22Rv1 (cell line): ENCODE measurements around the gene KDM4C.

ENCODE experiments used
- H3K27ac ChIP-seq: fragments of 450-650 bp; 2 replicates; pipeline ENCODE4 v1.5.1; 2017
- ZFX ChIP-seq: fragments of 450-650 bp; IDR thresholded peaks from 2 replicates; pipeline ENCODE4 v1.6.1; 2017; ENCODE audit warnings: antibody characterized with exemption, borderline replicate concordance
- TF ChIP-seq, protein P1 (sequence below): fragments of 450-650 bp; IDR thresholded peaks from 2 replicates; pipeline ENCODE4 v1.5.1; 2017; ENCODE audit warnings: mild to moderate bottlenecking

KDM4C gene

DNA sequence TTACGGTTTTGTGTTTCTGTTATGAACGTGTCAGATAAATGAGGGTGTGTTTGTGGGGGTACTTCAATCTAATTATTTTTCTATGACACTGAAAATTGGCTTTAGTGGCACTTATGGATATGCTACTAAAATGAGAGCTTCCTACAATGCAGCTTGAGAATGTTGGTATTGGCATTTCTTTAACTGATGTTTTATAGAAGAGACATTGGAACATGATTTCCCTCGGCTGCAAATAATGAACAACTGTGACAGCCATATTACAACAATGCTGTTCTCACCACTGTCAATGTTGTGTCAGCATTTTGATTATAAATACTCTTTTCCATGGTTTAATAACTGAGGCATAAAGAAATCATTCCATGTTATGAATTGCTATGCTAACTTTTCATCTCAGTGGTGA, 279.4 kb downstream of the KDM4C start:
- no peak overlapping the region for H3K27ac ChIP-seq
- TF ChIP-seq, protein P1, sequence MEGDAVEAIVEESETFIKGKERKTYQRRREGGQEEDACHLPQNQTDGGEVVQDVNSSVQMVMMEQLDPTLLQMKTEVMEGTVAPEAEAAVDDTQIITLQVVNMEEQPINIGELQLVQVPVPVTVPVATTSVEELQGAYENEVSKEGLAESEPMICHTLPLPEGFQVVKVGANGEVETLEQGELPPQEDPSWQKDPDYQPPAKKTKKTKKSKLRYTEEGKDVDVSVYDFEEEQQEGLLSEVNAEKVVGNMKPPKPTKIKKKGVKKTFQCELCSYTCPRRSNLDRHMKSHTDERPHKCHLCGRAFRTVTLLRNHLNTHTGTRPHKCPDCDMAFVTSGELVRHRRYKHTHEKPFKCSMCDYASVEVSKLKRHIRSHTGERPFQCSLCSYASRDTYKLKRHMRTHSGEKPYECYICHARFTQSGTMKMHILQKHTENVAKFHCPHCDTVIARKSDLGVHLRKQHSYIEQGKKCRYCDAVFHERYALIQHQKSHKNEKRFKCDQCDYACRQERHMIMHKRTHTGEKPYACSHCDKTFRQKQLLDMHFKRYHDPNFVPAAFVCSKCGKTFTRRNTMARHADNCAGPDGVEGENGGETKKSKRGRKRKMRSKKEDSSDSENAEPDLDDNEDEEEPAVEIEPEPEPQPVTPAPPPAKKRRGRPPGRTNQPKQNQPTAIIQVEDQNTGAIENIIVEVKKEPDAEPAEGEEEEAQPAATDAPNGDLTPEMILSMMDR, result no peak

- TF ChIP-seq, protein P1, result no peak
- TF ChIP-seq ZFX, result no peak
- no peak overlapping the region for H3K27ac ChIP-seq
Measured at GRCh38 chr9:7042124-7042523, 284.4 kb downstream of the KDM4C start.

DNA sequence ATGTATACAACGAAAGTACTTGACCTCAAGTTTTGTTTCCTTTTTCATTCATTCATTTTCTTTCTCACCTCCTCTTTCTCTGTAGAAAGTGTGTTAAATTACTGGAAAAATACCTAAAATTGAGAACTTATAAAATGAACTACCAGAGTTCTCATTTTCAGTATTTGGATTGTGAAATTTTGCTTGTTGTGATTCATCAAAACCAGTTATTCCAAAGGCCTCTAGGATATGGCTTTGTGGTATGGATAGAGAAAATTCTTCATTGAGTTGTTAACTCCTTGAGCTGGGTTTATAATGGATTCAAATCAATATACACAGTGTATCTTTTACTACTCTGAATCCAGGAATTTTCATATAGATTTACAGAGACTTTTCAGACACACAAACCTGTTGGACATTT, 287.6 kb downstream of the KDM4C start:
- no peak overlapping the region for H3K27ac ChIP-seq
- TF ChIP-seq, protein P1, result no peak
- TF ChIP-seq ZFX, result no peak

- no peak overlapping the region for H3K27ac ChIP-seq
- TF ChIP-seq, protein P1, result no peak
- TF ChIP-seq ZFX, result no peak
Measured at GRCh38 chr9:7051711-7052110, 293.9 kb downstream of the KDM4C start.

GRCh38 chr9:7053903-7054302, 296.1 kb downstream of the KDM4C start:
- no peak for TF ChIP-seq ZFX
- TF ChIP-seq, protein P1, result no peak
- H3K27ac ChIP-seq, result no peak overlapping the region

GRCh38 chr9:7055171-7055903, 297.6 kb downstream of the KDM4C start:
- TF ChIP-seq, protein P1, result no peak
- TF ChIP-seq ZFX, result no peak
- no peak overlapping the region for H3K27ac ChIP-seq

GRCh38 chr9:7056254-7056653, 298.5 kb downstream of the KDM4C start:
- TF ChIP-seq ZFX, result no peak
- TF ChIP-seq, protein P1, result no peak

More at GRCh38 chr9:7056254-7056653, 298.5 kb downstream of the KDM4C start:
- H3K27ac ChIP-seq, result no peak overlapping the region
